ENCODE results near the gene LTA.

DNA sequence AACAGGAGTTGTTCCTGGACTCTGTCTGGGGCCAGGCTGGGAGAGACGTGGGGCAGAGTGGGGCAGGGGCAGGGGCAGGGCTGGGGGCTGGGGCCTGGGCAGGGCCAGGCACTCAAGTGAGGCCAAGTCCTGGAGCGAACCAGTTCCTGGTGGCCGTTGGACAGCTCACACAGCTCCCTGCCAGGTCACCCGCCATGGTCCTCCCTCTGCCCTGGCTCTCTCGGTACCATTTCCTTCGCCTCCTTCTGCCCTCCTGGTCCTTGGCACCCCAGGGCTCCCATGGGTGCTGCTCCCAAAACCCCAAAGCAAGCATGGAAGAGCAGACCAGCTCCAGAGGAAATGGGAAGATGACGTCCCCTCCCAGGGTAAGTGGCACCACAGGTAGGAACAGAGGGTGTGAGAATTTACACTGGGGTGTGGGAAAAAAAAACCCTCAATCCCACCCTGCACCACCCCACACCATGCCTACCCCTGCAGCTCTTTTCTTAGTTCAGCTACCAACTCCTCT lies 43.2 kb upstream of the LTA start, which contains the start of gene MCCD1:
- TF ChIP-seq TAF1 (conservative IDR thresholded peaks at IDR 0.05), result no peak
- no peak for TF ChIP-seq YY1 (IDR thresholded peaks at IDR 0.05)
- TF ChIP-seq, protein P1, sequence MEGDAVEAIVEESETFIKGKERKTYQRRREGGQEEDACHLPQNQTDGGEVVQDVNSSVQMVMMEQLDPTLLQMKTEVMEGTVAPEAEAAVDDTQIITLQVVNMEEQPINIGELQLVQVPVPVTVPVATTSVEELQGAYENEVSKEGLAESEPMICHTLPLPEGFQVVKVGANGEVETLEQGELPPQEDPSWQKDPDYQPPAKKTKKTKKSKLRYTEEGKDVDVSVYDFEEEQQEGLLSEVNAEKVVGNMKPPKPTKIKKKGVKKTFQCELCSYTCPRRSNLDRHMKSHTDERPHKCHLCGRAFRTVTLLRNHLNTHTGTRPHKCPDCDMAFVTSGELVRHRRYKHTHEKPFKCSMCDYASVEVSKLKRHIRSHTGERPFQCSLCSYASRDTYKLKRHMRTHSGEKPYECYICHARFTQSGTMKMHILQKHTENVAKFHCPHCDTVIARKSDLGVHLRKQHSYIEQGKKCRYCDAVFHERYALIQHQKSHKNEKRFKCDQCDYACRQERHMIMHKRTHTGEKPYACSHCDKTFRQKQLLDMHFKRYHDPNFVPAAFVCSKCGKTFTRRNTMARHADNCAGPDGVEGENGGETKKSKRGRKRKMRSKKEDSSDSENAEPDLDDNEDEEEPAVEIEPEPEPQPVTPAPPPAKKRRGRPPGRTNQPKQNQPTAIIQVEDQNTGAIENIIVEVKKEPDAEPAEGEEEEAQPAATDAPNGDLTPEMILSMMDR (IDR thresholded peaks at IDR 0.05; ENCODE audit: low read depth, low read length, missing input control), result no peak
- no peak for TF ChIP-seq RXRA (IDR thresholded peaks at IDR 0.05)
- TF ChIP-seq, protein P2, sequence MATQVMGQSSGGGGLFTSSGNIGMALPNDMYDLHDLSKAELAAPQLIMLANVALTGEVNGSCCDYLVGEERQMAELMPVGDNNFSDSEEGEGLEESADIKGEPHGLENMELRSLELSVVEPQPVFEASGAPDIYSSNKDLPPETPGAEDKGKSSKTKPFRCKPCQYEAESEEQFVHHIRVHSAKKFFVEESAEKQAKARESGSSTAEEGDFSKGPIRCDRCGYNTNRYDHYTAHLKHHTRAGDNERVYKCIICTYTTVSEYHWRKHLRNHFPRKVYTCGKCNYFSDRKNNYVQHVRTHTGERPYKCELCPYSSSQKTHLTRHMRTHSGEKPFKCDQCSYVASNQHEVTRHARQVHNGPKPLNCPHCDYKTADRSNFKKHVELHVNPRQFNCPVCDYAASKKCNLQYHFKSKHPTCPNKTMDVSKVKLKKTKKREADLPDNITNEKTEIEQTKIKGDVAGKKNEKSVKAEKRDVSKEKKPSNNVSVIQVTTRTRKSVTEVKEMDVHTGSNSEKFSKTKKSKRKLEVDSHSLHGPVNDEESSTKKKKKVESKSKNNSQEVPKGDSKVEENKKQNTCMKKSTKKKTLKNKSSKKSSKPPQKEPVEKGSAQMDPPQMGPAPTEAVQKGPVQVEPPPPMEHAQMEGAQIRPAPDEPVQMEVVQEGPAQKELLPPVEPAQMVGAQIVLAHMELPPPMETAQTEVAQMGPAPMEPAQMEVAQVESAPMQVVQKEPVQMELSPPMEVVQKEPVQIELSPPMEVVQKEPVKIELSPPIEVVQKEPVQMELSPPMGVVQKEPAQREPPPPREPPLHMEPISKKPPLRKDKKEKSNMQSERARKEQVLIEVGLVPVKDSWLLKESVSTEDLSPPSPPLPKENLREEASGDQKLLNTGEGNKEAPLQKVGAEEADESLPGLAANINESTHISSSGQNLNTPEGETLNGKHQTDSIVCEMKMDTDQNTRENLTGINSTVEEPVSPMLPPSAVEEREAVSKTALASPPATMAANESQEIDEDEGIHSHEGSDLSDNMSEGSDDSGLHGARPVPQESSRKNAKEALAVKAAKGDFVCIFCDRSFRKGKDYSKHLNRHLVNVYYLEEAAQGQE (IDR thresholded peaks at IDR 0.05), result no peak
- TF ChIP-seq HNF4A (conservative IDR thresholded peaks at IDR 0.05), result no peak
- no peak for TF ChIP-seq RAD21 (IDR thresholded peaks at IDR 0.05)

All from liver (tissue), 3 donors.